ENCODE measurements around the gene TAS1R2.
"Not testable (repeated sequence)": the region's sequence is repeated elsewhere in the genome, so short reads cannot be mapped to it uniquely, and the experiment has no call there.

TAS1R2 gene

GRCh38 chr1:18868354-18868753 is 8.9 kb upstream of the TAS1R2 start:
- DNase-seq = no peak

GRCh38 chr1:18866846-18867245 is 7.4 kb upstream of the TAS1R2 start:
- DNase-seq = no peak

GRCh38 chr1:18866314-18866713 is 6.9 kb upstream of the TAS1R2 start:
- DNase-seq = no peak

GRCh38 chr1:18865176-18865575 is 5.7 kb upstream of the TAS1R2 start:
- no peak for DNase-seq

- no peak for DNase-seq
Measured at GRCh38 chr1:18861590-18861989, 2.1 kb upstream of the TAS1R2 start.

GRCh38 chr1:18861082-18861481 is 1.6 kb upstream of the TAS1R2 start:
- no peak for DNase-seq

- DNase-seq = no peak
Measured at GRCh38 chr1:18858070-18858688, 1.3 kb downstream of the TAS1R2 start.

- DNase-seq = no peak
Measured at GRCh38 chr1:18856435-18856834, 3.0 kb downstream of the TAS1R2 start.

- no peak for DNase-seq
Measured at GRCh38 chr1:18855573-18855972, 3.9 kb downstream of the TAS1R2 start.

- DNase-seq = no peak
Measured at GRCh38 chr1:18854331-18855025, 5.0 kb downstream of the TAS1R2 start.

- DNase-seq = no peak
Measured at GRCh38 chr1:18852501-18852900, 7.0 kb downstream of the TAS1R2 start.

GRCh38 chr1:18849261-18849711 is 10.2 kb downstream of the TAS1R2 start:
- peak; percentile 7 for DNase-seq

- DNase-seq = not testable (repeated sequence)
Measured at GRCh38 chr1:18847723-18848122, 11.7 kb downstream of the TAS1R2 start.

GRCh38 chr1:18840145-18840544 is 19.3 kb downstream of the TAS1R2 start:
- DNase-seq = no peak

GRCh38 chr1:18836654-18837053 is 22.8 kb downstream of the TAS1R2 start:
- no peak for DNase-seq

- DNase-seq = not testable (repeated sequence)
Measured at GRCh38 chr1:18832319-18832718, 27.1 kb downstream of the TAS1R2 start.

GRCh38 chr1:18831656-18832055 is 27.8 kb downstream of the TAS1R2 start:
- no peak for DNase-seq

GRCh38 chr1:18830596-18830995 is 28.9 kb downstream of the TAS1R2 start:
- DNase-seq = no peak

- DNase-seq = no peak
Measured at GRCh38 chr1:18829671-18830070, 29.8 kb downstream of the TAS1R2 start.

GRCh38 chr1:18828224-18828623 is 31.2 kb downstream of the TAS1R2 start:
- no peak for DNase-seq

GRCh38 chr1:18823438-18823837 is 36.0 kb downstream of the TAS1R2 start:
- DNase-seq = no peak

- peak; percentile 36 for DNase-seq
Measured at GRCh38 chr1:18820791-18821641, 38.4 kb downstream of the TAS1R2 start.

GRCh38 chr1:18819986-18820790 is 39.3 kb downstream of the TAS1R2 start:
- DNase-seq = no peak

Measured in NCI-H69 (cell line).